Placental epithelial cell (primary cell): ENCODE measurements around the gene PIAS1. TPM values are rescaled to one million over a fixed set of nuclear protein-coding genes. Genes with fewer than 3 reads are reported as not detected.

Experiments used
- total RNA-seq: library from RNA; depleted of rRNA; stranded (reverse); fragments of >200 nt; gene quantifications from 2 replicates; pipeline ENCODE4 v1.2.3, GENCODE V29; 2012

PIAS1 gene
- 66.4 and 101 TPM in 2 replicates for total RNA-seq

GRCh38 chr15:68053701-68054627 is at the start of gene PIAS1:
Gene PIAS1 (plus strand): TSS chr15:68054315. CDS start chr15:68054327, 12 bp downstream.

GRCh38 chr15:68204776-68205557 is 150.9 kb downstream of the PIAS1 start, which contains the start of gene CALML4:
Gene CALML4 (minus strand): TSS chr15:68205332. CDS start chr15:68205247, 85 bp downstream.

GRCh38 chr15:68229386-68230156 is 175.5 kb downstream of the PIAS1 start, which contains the start of gene CLN6:
Gene CLN6 (minus strand): TSS chr15:68229728. CDS start chr15:68229584, 144 bp downstream.

Other genes with a start within 250 kb of the PIAS1 start
- 0.22 and 0.79 TPM in 2 replicates for gene SKOR1, start 228.8 kb upstream of the PIAS1 start, total RNA-seq
- not detected in 2 replicates for gene RNU6-1, start 214.3 kb upstream of the PIAS1 start, total RNA-seq
- 2.2 and 3.9 TPM in 2 replicates for gene CALML4, start 151.0 kb downstream of the PIAS1 start, total RNA-seq
- gene CLN6, start 175.4 kb downstream of the PIAS1 start, total RNA-seq, result 14.9 and 17.1 TPM in 2 replicates
- gene FEM1B, start 223.4 kb downstream of the PIAS1 start, total RNA-seq, result 56.1 and 67.0 TPM in 2 replicates